Keratinocyte (primary cell): ENCODE results near the gene SAMD4A.

Source experiments
- CTCF ChIP-seq, 3 experiments: IDR thresholded peaks in 1 of 3; conservative IDR thresholded peaks in 1 of 3; optimal IDR thresholded peaks in 1 of 3; 2 replicates in 2 of 3; 3 replicates in 1 of 3; pipeline versions ENCODE3 to v1.5.1; 2011; ENCODE audit warnings: low read length in 3 of 3, mild to moderate bottlenecking in 3 of 3, moderate library complexity in 2 of 3, control low read depth in 1 of 3, inconsistent platforms in 1 of 3; ENCODE audit not compliant: insufficient read depth in 2 of 3; ENCODE audit errors: extremely low read depth in 1 of 3
- EZH2 ChIP-seq: IDR thresholded peaks from one replicate; pipeline ENCODE4 v1.6.1; 2012; ENCODE audit warnings: inconsistent platforms, mild to moderate bottlenecking, low read length, moderate library complexity

- no peak for TF ChIP-seq CTCF (optimal IDR thresholded peaks at IDR 0.05 in 1 of 3, IDR thresholded peaks at IDR 0.05 in 1 of 3, conservative IDR thresholded peaks at IDR 0.05 in 1 of 3; ENCODE audit: extremely low read depth in 1 of 3, insufficient read depth in 2 of 3, low read length in 3 of 3)
- no peak for TF ChIP-seq EZH2
These were observed 182.8 kb downstream of the SAMD4A start for GRCh38 chr14:54749727-54750126.
